Testis (tissue), 2 donors: ENCODE results near the gene CDC42BPB.

Experiments used
- POLR2A ChIP-seq: fragments of 450-650 bp; IDR thresholded peaks from one replicate; pipeline ENCODE4 v1.6.1; 2017; ENCODE audit warnings: antibody characterized with exemption, mild to moderate bottlenecking, moderate library complexity
- TF ChIP-seq, protein P1 (sequence below), 3 experiments: fragments of 450-650 bp in 2 of 3; fragments of 200-600 bp in 1 of 3; sonication (generic) in 1 of 3; IDR thresholded peaks; one replicate each; pipeline ENCODE4 v1.5.1; 2016 to 2019; ENCODE audit warnings: antibody characterized with exemption in 3 of 3, mild to moderate bottlenecking in 2 of 3, moderate library complexity in 1 of 3

DNA sequence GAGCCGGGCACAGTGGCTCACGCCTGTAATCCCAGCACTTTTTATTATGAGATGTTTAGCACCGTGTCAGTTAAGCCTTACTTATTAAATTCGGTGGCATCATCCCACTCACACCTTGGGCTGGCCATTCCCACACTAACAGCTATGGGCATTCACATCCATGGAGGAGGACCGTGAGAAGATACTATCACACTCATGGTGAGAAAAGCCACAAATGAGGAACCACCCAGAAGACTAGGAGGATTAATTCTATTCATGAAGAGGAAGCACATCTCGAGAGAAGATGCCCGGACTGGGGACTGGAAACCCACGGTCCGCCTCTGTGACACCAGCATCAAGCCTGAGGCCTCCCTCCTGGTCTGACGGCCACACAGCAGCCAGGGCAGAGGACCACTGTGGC, 4.9 kb downstream of the CDC42BPB start:
- TF ChIP-seq, protein P1, sequence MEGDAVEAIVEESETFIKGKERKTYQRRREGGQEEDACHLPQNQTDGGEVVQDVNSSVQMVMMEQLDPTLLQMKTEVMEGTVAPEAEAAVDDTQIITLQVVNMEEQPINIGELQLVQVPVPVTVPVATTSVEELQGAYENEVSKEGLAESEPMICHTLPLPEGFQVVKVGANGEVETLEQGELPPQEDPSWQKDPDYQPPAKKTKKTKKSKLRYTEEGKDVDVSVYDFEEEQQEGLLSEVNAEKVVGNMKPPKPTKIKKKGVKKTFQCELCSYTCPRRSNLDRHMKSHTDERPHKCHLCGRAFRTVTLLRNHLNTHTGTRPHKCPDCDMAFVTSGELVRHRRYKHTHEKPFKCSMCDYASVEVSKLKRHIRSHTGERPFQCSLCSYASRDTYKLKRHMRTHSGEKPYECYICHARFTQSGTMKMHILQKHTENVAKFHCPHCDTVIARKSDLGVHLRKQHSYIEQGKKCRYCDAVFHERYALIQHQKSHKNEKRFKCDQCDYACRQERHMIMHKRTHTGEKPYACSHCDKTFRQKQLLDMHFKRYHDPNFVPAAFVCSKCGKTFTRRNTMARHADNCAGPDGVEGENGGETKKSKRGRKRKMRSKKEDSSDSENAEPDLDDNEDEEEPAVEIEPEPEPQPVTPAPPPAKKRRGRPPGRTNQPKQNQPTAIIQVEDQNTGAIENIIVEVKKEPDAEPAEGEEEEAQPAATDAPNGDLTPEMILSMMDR (IDR thresholded peaks at IDR 0.05) = no peak
- no peak for TF ChIP-seq POLR2A
